Natural killer cell (primary cell): ENCODE results near the gene BRF1. TPM values are rescaled to one million over a fixed set of nuclear protein-coding genes. Genes with fewer than 3 reads are reported as not detected.
A peak's percentile ranks its signal among the peaks of the same experiment; 100 is the strongest.

Experiments
- ATAC-seq, 3 donors: fragments of 150-1000 bp in 2 of 3; fragments of 200-7000 bp in 1 of 3; cut with Tn5 transposase; 1 replicate in 1 of 3; 2 replicates in 2 of 3; pipeline ENCODE4 v1.10.0; 2021; ENCODE audit warnings: mild to moderate bottlenecking in 2 of 3, moderate library complexity in 2 of 3
- DNase-seq, 2 donors: peaks; one replicate each; pipeline versions ENCODE4 v3.0.0 to v3.0.0-alpha.2; 2013 to 2021; ENCODE audit warnings: mixed read lengths in 1 of 2
- H3K27ac ChIP-seq: one replicate; pipeline ENCODE4 v1.5.1; 2013; ENCODE audit warnings: mild to moderate bottlenecking, low read length
- H3K27me3 ChIP-seq: one replicate; pipeline ENCODE4 v1.6.1; 2013; ENCODE audit warnings: low read length; ENCODE audit not compliant: control insufficient read depth, insufficient read depth
- H3K36me3 ChIP-seq: one replicate; pipeline ENCODE4 v1.6.1; 2013; ENCODE audit warnings: low read length; ENCODE audit not compliant: control insufficient read depth, insufficient read depth
- H3K4me1 ChIP-seq: one replicate; pipeline ENCODE4 v1.6.1; 2013; ENCODE audit warnings: low read length; ENCODE audit not compliant: control insufficient read depth, insufficient read depth
- H3K4me3 ChIP-seq: one replicate; pipeline ENCODE4 v1.5.1; 2013; ENCODE audit warnings: low read length
- H3K9me3 ChIP-seq: one replicate; pipeline ENCODE4 v1.6.1; 2013; ENCODE audit warnings: low read length; ENCODE audit not compliant: control insufficient read depth, insufficient read depth
- H3K27ac Mint-ChIP-seq, 2 donors: one replicate each; pipeline ENCODE4 v1.8.0; 2022; ENCODE audit warnings: mild to moderate bottlenecking in 2 of 2, mixed read lengths in 2 of 2, moderate library complexity in 1 of 2
- H3K27me3 Mint-ChIP-seq, 2 donors: one replicate each; pipeline ENCODE4 v1.8.0; 2022; ENCODE audit warnings: low read depth in 2 of 2, mixed read lengths in 2 of 2
- H3K36me3 Mint-ChIP-seq: one replicate; pipeline ENCODE4 v1.8.0; 2022; ENCODE audit warnings: mixed read lengths
- H3K4me1 Mint-ChIP-seq, 2 donors: one replicate each; pipeline ENCODE4 v1.8.0; 2022; ENCODE audit warnings: mixed read lengths in 2 of 2
- H3K4me3 Mint-ChIP-seq: one replicate; pipeline ENCODE4 v1.8.0; 2022; ENCODE audit warnings: mild to moderate bottlenecking, moderate library complexity, mixed read lengths
- H3K9me3 Mint-ChIP-seq, 2 donors: one replicate each; pipeline ENCODE4 v1.8.0; 2022; ENCODE audit warnings: mixed read lengths in 2 of 2
- CTCF ChIP-seq: fragments of 200-600 bp; IDR thresholded peaks from one replicate; pipeline ENCODE4 v1.8.0; 2022; ENCODE audit warnings: antibody characterized with exemption
- WGBS: methylation state at CpG from one replicate; pipeline ENCODE4 v1.1.7; 2013; ENCODE audit warnings: missing lambda C conversion rate; ENCODE audit not compliant: insufficient coverage; 5-methylcytosine and 5-hydroxymethylcytosine counted together
- intact Hi-C: fragments of 100-400 bp; cut with micrococcal nuclease; formaldehyde crosslinking; loops from one replicate; pipeline ENCODE4 v1.14.2; 2022
- total RNA-seq, 4 donors: library from RNA; stranded (reverse); fragments of 120-200 nt in 1 of 4; gene quantifications; one replicate each; pipeline versions ENCODE4 v1.2.3 to v1.2.4, GENCODE V29; 2013 to 2022

The BRF1 gene
- total RNA-seq, 3 donors from 2014 or later (not counting 1 experiment from before 2014, with no cell fraction given) = 82.4 to 92.7 (median 87.4) TPM

- peak; percentile 67 to 91 (median 87) for ATAC-seq
- no peaks in the 10 kb centered on the region for H3K36me3 Mint-ChIP-seq
- DNase-seq = peak; percentile 65 to 69
- peaks cover 0 to 6% of the 10 kb centered on the region in 2 donors for H3K27me3 Mint-ChIP-seq
- Histone ChIP-seq H3K36me3 (no peaks in the 10 kb centered on the region), H3K4me3 (peak overlapping the region; percentile 4), H3K27me3 (peaks cover 17% of the 10 kb centered on the region), H3K27ac (peak overlapping the region; percentile 33), H3K9me3 (no peaks in the 10 kb centered on the region), H3K4me1 (peaks cover 55% of the 10 kb centered on the region)
- intact Hi-C loops = no loop called here
- TF ChIP-seq CTCF = no peak
- peaks cover 9 to 42% of the 10 kb centered on the region in 2 donors for H3K4me1 Mint-ChIP-seq
- WGBS = 30% methylated on average over 32 of the region's 32 CpGs
- peak overlapping the region; percentile 69 for H3K4me3 Mint-ChIP-seq
- H3K9me3 Mint-ChIP-seq = no peaks in the 10 kb centered on the region
- H3K27ac Mint-ChIP-seq = peak overlapping the region; percentile 77 to 81
Measured at GRCh38 chr14:105173901-105174894, 126.6 kb downstream of the BRF1 start.

GRCh38 chr14:105173145-105173544 lies 127.7 kb downstream of the BRF1 start:
- Histone ChIP-seq H3K27ac (no peak overlapping the region), H3K9me3 (no peaks in the 10 kb centered on the region), H3K4me3 (no peak overlapping the region), H3K4me1 (peaks cover 59% of the 10 kb centered on the region), H3K36me3 (no peaks in the 10 kb centered on the region), H3K27me3 (peaks cover 18% of the 10 kb centered on the region)
- intact Hi-C loops = no loop called here
- no peak for ATAC-seq
- Mint-ChIP-seq H3K36me3 (no peaks in the 10 kb centered on the region), H3K9me3 (no peaks in the 10 kb centered on the region), H3K27ac (no peak overlapping the region), H3K4me3 (no peak overlapping the region), H3K27me3 (peaks cover 0 to 6% of the 10 kb centered on the region in 2 donors), H3K4me1 (peaks cover 9 to 44% of the 10 kb centered on the region in 2 donors)
- no peak for TF ChIP-seq CTCF
- DNase-seq = no peak
- 94% methylated on average over 13 of the region's 13 CpGs for WGBS

- Mint-ChIP-seq H3K4me1 (peaks cover 9 to 44% of the 10 kb centered on the region in 2 donors), H3K27ac (no peak overlapping the region), H3K36me3 (no peaks in the 10 kb centered on the region), H3K27me3 (peaks cover 0 to 6% of the 10 kb centered on the region in 2 donors), H3K4me3 (no peak overlapping the region), H3K9me3 (no peaks in the 10 kb centered on the region)
- ATAC-seq (no peak), DNase-seq (no peak)
- Histone ChIP-seq H3K27ac (no peak overlapping the region), H3K4me3 (no peak overlapping the region), H3K27me3 (peaks cover 18% of the 10 kb centered on the region), H3K9me3 (no peaks in the 10 kb centered on the region), H3K4me1 (peaks cover 59% of the 10 kb centered on the region), H3K36me3 (no peaks in the 10 kb centered on the region)
- intact Hi-C loops = no loop called here
- no peak for TF ChIP-seq CTCF
- WGBS = 81% methylated on average over 7 of the region's 7 CpGs
Measured at GRCh38 chr14:105172476-105172875, 128.3 kb downstream of the BRF1 start.
